ENCODE data around the gene KIF3C.
"Not testable (repeated sequence)": the region's sequence is repeated elsewhere in the genome, so short reads cannot be mapped to it uniquely, and the experiment has no call there.

KIF3C gene

DNA sequence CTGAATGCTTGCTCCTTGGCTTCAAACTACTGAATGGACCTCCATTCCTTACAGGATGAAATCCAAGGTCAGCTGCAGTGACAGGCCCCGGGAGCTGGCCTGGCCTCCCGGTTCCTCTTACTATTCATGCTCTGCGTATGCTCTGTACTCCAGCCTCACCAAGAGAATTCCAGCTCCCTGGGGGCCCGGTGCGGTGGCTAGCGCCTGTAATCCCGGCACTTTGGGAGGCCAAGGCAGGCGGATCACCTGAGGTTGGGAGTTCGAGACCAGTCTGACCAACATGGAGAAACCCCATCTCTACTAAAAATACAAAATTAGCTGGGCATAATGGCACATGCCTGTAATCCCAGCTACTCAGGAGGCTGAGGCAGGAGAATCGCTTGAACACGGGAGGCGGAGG, 23.7 kb downstream of the KIF3C start:
- DNase-seq, result not testable (repeated sequence)

DNA sequence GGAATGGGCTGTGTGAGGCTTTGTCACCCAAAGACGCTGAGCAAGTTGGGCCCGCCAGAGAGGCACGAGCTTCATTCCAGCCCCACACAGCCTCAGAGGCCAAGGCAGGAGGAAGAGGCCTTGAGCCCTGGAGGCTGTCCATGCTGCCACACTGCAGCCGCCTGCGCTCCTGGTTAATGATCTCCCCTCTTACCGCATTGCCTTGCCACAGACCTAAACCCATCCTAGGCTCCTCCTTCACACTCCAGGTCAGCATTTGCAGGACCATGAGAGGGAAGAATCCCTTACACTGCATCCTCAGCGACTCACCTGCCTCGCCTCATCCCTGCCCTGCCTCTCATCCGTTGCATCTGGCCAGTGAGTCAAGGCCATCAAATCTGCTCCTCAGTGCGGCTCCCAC, 24.6 kb downstream of the KIF3C start:
- no peak for DNase-seq

- DNase-seq, result no peak
These were observed 26.3 kb downstream of the KIF3C start for GRCh38 chr2:25955869-25956535.

GRCh38 chr2:25955036-25955435, 27.3 kb downstream of the KIF3C start:
- DNase-seq, result no peak

- DNase-seq, result no peak
These were observed 28.0 kb downstream of the KIF3C start for GRCh38 chr2:25954199-25954752.

- peak; percentile 65 to 66 for DNase-seq
These were observed 31.2 kb downstream of the KIF3C start for GRCh38 chr2:25951071-25951547.

GRCh38 chr2:25948437-25948836, 33.9 kb downstream of the KIF3C start:
- no peak for DNase-seq

- DNase-seq, result no peak
These were observed 41.3 kb downstream of the KIF3C start for GRCh38 chr2:25941042-25941441.

DNA sequence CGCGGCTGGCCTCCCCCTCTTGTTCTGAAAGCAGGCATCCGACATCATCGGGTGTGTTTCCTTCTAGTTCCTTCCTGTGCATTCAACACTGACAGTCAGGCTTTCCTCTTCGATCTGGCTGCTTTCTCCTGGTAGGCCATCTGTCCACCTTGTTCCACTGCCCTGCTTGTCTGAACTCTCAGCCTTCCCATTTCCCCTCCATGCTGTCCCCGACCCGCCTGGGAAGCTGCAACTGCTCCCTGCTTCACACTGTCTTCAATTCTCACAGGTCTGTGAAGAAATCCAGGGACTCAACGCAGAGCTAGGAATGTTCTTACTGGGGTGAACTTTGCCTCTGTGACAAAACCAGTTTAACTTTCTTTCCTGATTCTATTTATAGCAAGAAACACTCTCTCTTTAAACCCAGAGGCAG, 43.0 kb downstream of the KIF3C start:
- DNase-seq, result no peak

- DNase-seq, result no peak
These were observed 44.0 kb downstream of the KIF3C start for GRCh38 chr2:25938345-25938744.

GRCh38 chr2:25936889-25937545, 45.3 kb downstream of the KIF3C start:
- DNase-seq, result no peak

DNA sequence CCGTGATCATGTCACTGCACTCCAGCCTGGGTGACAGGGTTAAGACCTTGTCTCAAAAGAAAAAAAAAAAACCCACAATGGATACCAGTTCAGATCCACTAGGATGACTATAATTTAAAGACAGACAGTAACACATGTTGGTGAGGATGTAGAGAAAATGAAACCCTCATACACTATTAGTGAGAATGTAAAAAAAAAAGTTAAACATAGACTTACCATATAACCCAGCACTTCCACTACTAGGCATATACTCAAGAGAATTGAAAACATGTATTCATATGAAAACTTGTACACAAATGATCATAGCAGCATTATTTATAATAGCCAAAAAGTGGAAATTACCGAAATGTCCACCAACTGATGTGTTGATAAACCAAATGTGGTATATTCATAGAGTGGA, 48.7 kb downstream of the KIF3C start:
- no peak for DNase-seq

DNA sequence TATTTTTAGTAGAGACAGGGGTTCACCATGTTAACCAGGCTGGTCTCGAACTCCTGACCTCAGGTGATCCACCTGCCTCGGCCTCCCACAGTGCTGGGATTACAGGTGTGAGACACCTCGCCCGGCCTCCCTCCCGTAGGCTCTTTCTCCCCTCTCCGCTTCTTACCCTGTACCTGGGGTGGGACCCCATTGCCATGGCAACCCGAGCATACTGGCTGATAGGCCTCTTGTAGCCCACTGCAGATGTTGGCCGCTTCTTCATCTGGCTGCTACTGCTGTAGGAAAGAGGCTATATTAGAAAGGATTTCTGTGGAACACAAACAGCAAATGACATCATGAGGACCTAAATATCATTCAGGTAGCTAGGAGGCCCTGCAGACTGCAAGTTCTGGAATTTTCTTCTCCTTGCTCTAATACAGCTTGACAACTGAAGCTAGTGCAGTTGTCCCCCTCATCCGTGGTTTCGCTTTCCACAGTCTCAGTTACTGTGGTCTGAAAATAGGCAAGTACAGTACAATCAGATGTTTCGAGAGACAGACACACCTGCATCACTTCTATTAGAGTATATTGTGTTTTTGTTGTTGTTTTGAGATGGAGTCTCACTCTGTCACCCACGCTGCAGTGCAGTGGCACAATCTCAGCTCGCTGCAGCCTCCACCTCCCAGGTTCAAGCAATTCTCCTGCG, 52.4 kb downstream of the KIF3C start:
- no peak for DNase-seq

DNA sequence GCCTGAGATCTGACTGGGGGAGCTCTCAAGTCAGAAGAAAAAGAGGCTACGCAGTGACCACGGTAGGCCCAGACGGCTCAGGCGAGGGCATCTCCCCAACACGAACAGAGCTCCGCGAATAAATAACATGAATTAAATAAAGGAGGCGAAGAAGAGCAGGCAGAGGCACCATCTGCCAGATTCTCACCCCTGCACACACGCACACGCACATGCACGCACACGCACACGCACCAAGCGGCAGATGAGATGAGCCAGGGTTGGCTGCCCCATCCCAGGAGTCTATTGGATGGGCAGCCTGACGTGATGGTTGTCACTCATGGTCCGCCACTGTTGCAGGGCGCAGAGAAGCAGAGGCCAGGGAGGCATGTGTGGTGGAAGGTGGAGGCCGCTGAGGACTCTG, 53.6 kb downstream of the KIF3C start:
- DNase-seq, result no peak

DNA sequence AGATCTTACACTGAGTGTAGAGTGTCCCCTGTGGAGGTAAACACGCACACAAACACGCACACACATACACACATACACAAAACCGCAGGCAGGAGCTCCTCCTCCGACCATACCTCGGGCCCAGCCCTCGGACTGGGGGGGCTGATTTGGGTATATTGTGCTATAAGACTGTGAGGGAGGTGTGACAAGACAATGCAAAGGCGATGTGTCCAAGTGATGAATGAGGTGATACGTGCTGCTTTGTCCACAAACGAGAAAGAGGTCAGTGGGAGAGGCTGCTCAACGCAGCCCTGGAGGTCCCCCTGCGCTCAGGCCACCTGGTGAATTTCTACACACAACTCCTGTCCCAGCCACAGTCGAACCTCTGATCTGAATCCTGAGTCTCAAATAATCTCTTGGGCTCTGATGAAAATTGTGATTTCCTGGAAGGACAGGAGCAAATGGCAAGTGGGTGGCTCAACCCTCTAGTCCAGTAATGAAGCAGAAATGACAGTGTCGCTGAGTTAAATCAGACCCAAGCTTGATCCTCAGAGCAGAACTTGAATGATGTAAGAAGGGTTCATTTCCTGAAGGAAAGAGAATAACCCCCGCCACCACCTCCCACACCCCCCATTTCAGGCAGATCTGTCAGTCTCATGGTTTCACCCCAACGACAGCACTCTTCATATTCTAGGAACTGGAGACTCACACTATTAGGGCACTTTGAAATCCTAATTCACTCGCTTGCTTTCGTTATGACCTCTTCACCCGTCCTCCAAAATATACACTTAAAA, 55.1 kb downstream of the KIF3C start:
- DNase-seq, result no peak

DNA sequence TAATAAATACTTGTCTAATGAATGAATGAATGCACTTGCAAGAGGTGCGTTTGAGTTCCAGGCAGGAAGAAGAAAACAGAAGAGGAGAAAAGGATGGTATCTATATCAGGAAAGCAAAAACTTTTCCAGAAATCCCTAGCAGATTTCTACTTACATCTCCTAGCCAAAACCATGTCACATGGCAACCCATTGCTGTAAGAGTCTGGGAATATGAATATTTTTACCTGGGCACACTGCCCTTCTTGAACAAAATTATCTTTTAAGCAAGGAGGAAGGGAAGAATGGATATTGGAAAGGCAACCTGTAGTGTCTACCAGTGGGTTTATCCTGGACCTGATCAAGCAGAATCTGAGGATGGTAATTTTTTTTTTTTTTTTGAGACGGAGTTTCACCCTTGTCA, 59.8 kb downstream of the KIF3C start:
- DNase-seq, result no peak

- no peak for DNase-seq
These were observed 61.4 kb downstream of the KIF3C start for GRCh38 chr2:25920786-25921415.

- DNase-seq, result no peak
These were observed 62.0 kb downstream of the KIF3C start for GRCh38 chr2:25920336-25920735.

GRCh38 chr2:25917832-25918231, 64.5 kb downstream of the KIF3C start:
- no peak for DNase-seq

- DNase-seq, result not testable (repeated sequence)
These were observed 64.9 kb downstream of the KIF3C start for GRCh38 chr2:25917411-25917810.

DNA sequence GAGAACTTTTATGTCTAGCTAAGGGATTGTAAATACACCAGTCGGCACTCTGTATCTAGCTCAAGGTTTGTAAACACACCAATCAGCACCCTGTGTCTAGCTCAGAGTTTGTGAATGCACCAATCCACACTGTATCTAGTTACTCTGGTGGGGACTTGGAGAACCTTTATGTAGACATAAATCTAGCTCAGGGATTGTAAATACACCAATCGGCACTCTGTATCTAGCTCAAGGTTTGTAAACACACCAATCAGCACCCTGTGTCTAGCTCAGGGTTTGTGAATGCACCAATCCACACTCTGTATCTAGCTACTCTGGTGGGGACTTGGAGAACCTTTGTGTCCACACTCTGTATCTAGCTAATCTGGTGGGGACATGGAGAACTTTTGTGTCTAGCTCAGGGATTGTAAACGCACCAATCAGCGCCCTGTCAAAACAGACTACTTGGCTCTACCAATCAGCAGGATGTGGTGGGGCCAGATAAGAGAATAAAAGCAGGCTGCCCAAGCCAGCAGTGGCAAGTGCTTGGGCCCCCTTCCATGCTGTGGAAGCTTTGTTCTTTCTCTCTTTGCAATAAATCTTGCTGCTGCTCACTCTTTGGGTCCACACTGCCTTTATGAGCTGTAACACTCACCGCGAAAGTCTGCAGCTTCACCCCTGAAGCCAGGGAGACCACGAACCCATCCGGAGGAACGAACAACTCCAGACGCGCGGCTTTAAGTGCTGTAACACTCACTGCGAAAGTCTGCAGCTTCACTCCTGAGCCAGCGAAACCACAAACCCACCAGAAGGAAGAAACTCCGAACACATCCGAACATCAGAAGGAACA, 66.1 kb downstream of the KIF3C start:
- DNase-seq, result peak; percentile 11 to 14

- DNase-seq, result not testable (repeated sequence)
These were observed 66.9 kb downstream of the KIF3C start for GRCh38 chr2:25915411-25915810.

All from activated CD4-positive, alpha-beta T cell treated with anti-CD3 and anti-CD28 coated beads for 4 hours (primary cell).